GM18502 (cell line): Measurements from ENCODE around the gene MRPS9.

ENCODE experiments used
- ATAC-seq: cut with Tn5 transposase; IDR thresholded peaks from one replicate; pipeline ENCODE4 v1.9.1; 2021; ENCODE audit warnings: mild to moderate bottlenecking; ENCODE audit not compliant: unreplicated experiment, poor library complexity

The MRPS9 gene

DNA sequence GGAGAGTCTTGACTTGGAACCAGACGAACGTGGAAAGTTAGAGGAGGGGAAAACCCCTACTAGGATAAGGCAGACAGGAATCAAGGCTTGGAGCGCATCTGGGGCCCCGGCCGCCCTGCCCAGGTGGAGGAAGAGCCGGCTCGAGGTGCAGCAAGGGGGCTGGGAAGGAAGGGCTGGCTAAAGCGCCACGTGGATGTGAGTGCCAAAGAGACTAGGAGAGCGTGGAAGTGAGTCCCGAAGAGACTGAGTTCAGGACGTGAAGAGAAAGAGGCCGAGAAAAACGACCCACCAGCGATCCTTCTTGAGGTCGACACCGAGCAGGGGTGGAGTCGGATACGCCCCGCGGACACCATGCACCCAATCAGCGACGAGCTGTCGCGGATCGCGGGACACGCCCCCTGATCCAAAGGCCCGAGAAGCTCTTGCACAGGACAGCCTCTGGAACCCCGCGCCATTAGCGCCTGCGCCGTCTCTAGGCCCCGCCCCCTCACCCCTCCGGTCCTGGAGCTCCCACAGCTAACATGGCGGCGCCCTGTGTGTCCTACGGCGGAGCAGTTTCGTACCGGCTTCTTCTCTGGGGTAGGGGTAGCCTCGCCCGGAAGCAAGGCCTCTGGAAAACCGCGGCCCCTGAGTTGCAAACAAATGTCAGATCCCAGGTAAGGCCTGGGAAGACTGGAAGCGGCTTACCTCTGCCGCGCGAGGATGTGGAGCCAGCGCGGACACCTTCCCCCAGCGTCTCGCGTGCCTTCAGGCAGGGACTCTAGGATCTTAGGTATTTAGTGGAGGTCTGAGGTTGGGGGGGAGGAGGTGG lies at the start of gene MRPS9:
TSS of gene MRPS9 (plus strand) at position 498 of the 811 bp plus-strand sequence. CDS start at position 522, 24 bp downstream.
- ATAC-seq, result peak; percentile 100

DNA sequence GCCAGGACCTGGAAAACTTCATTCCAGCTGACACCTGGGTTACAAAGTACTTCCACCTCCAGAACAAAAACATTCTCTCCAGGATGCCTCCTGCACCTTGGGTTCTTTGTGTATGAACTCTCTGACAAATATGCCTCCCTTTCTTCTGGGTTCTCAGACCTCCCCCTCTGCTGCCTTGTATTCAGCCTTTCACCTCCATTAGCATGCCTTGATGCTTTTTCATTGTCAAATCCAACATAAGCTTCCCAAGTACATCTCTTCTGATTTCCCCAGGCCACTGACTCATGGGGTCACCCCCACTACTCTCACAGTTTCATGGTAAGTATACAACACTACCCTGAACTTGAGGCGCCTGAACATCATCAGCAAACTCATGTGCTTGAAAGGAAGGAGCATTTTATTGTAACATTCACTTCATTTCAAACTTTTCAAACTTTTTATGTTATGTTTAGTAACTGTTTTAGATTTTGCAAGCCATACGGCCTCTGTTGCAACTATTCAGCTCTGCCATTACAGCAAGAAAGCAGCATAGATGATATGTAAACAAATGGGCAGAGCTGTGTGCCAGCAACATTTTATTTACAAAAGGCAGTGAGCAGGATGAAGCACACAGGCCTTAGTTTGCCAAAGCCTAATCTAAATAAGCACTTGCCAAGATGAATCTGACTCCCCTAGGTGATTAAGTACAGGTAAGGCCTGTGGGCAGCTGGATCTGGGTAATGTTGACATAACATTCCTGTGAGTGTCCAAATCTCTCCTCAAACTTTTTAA lies 32.5 kb upstream of the MRPS9 start:
- ATAC-seq, result no peak

DNA sequence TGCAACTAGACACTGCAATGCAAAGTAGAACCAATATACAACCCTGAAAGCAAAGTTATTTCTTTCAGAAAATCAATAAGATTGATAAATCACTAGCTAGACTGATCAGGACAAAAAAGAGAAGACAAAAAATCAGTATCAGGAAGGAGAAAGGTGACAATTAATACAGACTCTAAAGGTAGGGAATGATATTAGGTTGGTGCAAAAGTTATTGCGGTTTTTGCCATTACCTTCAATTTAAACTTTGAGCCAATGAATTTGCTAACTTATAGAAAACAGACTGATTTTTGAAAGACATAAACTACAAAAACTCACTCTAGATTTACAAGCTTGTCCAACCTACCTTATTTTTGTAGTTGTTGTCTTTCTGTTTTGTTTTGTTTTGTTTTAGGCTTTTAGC lies 30.5 kb upstream of the MRPS9 start:
- no peak for ATAC-seq

DNA sequence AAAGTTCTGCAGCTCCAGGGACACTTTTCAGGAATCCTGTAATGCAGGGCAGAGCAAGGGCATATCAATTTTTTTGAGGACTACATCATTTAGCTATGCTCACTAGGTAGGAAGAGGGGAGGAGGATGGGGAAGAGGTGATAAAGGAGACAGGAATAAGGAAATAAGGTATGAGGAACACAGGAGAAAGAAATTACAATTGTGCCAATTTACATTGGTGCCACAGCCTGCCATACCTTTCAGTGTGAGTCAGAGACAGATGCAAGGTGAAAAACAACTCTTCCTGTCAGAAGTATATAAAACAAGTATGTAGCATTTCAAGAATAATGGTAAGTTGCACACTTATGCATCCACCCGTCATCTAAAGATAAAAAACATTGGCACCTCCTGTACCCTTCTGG lies 5.4 kb upstream of the MRPS9 start:
- no peak for ATAC-seq

GRCh38 chr2:105034170-105034569 lies 3.7 kb upstream of the MRPS9 start:
- no peak for ATAC-seq

- ATAC-seq, result no peak
Observed at GRCh38 chr2:105038383-105039061, 653 bp downstream of the MRPS9 start.

- ATAC-seq, result no peak
Observed at GRCh38 chr2:105039559-105039958, 1.7 kb downstream of the MRPS9 start.

DNA sequence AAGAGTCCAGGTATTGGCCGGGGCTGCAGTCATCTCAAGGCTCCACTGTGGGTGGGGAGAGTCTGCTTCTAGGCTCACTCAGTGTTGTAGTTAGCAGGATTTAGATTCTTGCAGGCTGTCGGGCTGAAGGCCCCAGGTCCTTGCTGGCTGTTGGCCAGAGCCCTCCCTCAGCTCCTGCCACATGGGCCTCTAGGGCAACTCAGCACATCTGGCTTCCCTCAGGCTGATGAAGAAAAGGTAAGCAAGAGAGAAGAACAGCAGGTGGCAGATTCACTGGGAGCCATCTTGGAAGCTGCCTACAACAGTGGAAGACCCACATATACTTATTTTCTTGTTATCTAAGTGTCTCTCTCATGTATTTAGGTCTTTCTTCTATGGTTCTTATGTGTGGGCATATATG lies 4.3 kb downstream of the MRPS9 start:
- no peak for ATAC-seq

GRCh38 chr2:105052773-105053172 lies 14.9 kb downstream of the MRPS9 start:
- no peak for ATAC-seq

- no peak for ATAC-seq
Observed at GRCh38 chr2:105055613-105056012, 17.7 kb downstream of the MRPS9 start.

DNA sequence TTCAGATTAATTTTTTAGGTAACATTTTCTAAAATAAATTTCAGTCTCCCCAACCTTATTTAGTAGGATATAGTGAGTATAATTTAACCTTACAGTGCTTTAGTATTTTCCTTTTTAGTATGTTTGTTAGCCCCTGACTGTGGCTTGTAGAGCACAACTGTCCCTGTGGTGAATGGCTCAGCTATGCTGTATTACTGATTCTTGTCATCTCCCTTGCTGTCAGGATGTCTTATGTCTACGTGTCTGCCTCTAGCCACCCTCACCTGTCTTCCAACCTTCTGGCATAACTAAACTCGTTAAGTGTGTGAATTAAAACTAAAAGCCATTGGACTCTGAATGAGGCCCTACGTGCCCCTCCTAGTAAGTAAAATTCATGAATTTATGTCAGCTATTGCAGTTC lies 18.4 kb downstream of the MRPS9 start:
- no peak for ATAC-seq

- ATAC-seq, result no peak
Observed at GRCh38 chr2:105057005-105057404, 19.1 kb downstream of the MRPS9 start.

GRCh38 chr2:105061560-105061959 lies 23.7 kb downstream of the MRPS9 start:
- ATAC-seq, result no peak

DNA sequence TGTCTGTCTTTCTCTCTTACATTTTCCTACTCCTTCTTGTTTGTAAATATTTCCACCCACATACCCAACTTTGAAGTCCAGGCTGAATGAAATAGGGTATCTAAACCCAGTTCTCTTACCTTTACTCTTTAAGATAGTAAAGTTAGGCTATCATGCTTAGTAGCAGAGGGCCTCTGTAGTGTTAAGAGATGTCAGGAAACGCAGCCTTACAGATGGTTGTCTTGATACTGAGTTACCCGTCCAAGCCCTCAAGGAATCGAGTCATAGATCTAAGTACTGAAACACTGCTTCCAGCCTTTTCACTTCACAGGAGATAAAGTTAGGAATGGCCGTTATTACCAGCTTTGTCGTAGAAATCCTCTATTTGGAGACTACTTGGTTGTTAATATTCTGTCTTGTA lies 24.3 kb downstream of the MRPS9 start:
- no peak for ATAC-seq

- no peak for ATAC-seq
Observed at GRCh38 chr2:105068387-105068786, 30.5 kb downstream of the MRPS9 start.

DNA sequence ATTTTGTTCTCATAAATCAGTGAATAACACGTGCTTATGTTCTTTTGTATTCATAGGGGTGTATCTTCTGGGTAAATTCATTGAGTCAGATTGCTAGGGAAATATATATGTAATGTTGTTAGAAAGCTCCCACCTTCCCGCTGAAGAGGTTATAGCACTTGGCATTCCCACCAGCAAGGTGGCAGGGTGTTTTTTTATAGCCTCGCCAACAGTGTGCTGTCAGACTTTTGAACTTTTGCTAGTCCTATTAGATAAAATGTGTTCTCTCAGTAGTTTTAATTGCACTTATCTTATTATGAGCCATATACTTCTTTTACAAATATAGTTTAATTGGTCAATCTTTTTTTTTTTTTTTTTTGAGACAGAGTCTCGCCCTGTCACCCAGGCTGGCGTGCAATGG lies 31.0 kb downstream of the MRPS9 start:
- ATAC-seq, result no peak

GRCh38 chr2:105070010-105070865 lies 32.4 kb downstream of the MRPS9 start:
- no peak for ATAC-seq

DNA sequence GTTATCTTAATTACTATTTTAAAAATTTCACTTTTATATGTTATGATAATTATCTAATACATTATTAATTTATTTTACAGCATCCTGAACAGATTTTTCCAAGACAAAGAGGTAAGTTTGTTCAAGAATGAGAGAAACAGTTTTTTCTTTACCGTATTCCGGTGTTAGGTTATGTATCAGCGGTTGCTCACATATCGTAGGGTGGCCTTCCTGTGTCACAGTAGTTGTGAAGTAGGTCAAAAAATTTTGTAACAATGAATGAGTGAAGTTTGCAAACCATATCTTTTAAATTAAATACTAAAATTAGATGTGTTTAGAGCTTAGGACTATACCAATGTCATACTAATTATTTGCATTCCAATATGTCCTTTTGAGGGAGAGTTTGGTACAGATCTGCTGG lies 33.5 kb downstream of the MRPS9 start:
- ATAC-seq, result no peak

- peak; percentile 91 for ATAC-seq
Observed at GRCh38 chr2:105072039-105072438, 34.2 kb downstream of the MRPS9 start.

- no peak for ATAC-seq
Observed at GRCh38 chr2:105073591-105073990, 35.7 kb downstream of the MRPS9 start.
